Body of pancreas (tissue), 4 donors: Measurements from ENCODE around the gene KAT6B. TPM values are rescaled to one million over a fixed set of nuclear protein-coding genes. Genes with fewer than 3 reads are reported as not detected.

ENCODE experiments used
- ATAC-seq: fragments of 150-250 bp; one replicate; pipeline ENCODE4 v1.9.1; 2016
- DNase-seq, 4 donors: peaks; one replicate each; pipeline ENCODE4 v3.0.0-alpha.2; 2019
- H3K27ac ChIP-seq, 4 donors: fragments of 200-600 bp; sonication (generic); 1 replicate in 3 of 4; 2 replicates in 1 of 4; pipeline versions ENCODE4 v1.5.1 to v1.6.1; 2016 to 2019; ENCODE audit warnings: mild to moderate bottlenecking in 1 of 4, mixed read lengths in 1 of 4, moderate library complexity in 1 of 4
- H3K27me3 ChIP-seq, 2 donors: fragments of 200-600 bp; sonication (generic); one replicate each; pipeline ENCODE4 v1.6.0; 2016; ENCODE audit warnings: mild to moderate bottlenecking in 1 of 2
- H3K36me3 ChIP-seq, 2 donors: fragments of 200-600 bp; sonication (generic); replicated peaks in 1 of 2; 2 replicates each; pipeline ENCODE4 v1.5.1; 2016; ENCODE audit warnings: low read depth in 2 of 2; ENCODE audit not compliant: insufficient read depth in 1 of 2
- H3K4me1 ChIP-seq: fragments of 200-600 bp; sonication (generic); one replicate; pipeline ENCODE4 v1.6.0; 2016
- H3K4me3 ChIP-seq, 2 donors: fragments of 200-600 bp; sonication (generic); 1 replicate in 1 of 2; 2 replicates in 1 of 2; pipeline ENCODE4 v1.5.1; 2016 to 2019
- H3K9me3 ChIP-seq, 3 donors: fragments of 200-600 bp; sonication (generic); 1 replicate in 2 of 3; 2 replicates in 1 of 3; pipeline ENCODE4 v1.5.1; 2016
- CTCF ChIP-seq, 7 experiments: fragments of 450-650 bp in 4 of 7; fragments of 200-600 bp in 3 of 7; sonication (generic) in 3 of 7; IDR thresholded peaks; one replicate each; pipeline ENCODE4 v1.5.1; 2016 to 2019; ENCODE audit warnings: antibody characterized with exemption in 7 of 7
- POLR2A ChIP-seq, 3 donors: fragments of 450-650 bp; IDR thresholded peaks; one replicate each; pipeline ENCODE4 v1.6.1; 2016; ENCODE audit warnings: antibody characterized with exemption in 3 of 3, mild to moderate bottlenecking in 2 of 3
- WGBS, 2 donors: methylation state at CpG; one replicate each; pipeline ENCODE4 v1.1.5; 2017; 5-methylcytosine and 5-hydroxymethylcytosine counted together
- intact Hi-C: fragments of 100-400 bp; cut with DNase I; formaldehyde crosslinking; loops from one replicate; pipeline ENCODE4 v1.15.1; 2023
- total RNA-seq, 2 donors: library from RNA; depleted of rRNA; stranded (reverse); fragments of >200 nt; gene quantifications; one replicate each; pipeline ENCODE4 v1.1.0, GENCODE V29; 2016

The KAT6B gene
- total RNA-seq, 2 donors from 2014 or later = 39.9 to 45.9 TPM

- Histone ChIP-seq H3K27me3 (no peaks in the 10 kb centered on the region), H3K4me3 (no peak overlapping the region), H3K27ac (no peak overlapping the region), H3K4me1 (peaks cover 19% of the 10 kb centered on the region), H3K9me3 (no peaks in the 10 kb centered on the region), H3K36me3 (no peaks in the 10 kb centered on the region)
- WGBS, 2 donors = 93 to 95% methylated on average over 3 of the region's 3 CpGs
- TF ChIP-seq POLR2A (IDR thresholded peaks at IDR 0.05) (no peak), CTCF (IDR thresholded peaks at IDR 0.05) (no peak)
- ATAC-seq (no peak), DNase-seq (no peak)
- intact Hi-C loops = loop anchor here (10.0 kb wide), 1 partner anchor 111 kb away; no protein-coding TSS in a partner anchor
Measured at GRCh38 chr10:74903491-74903890, 77.1 kb downstream of the KAT6B start.

GRCh38 chr10:74906611-74907198 lies 80.3 kb downstream of the KAT6B start:
- H3K9me3 ChIP-seq = no peaks in the 10 kb centered on the region
- no peak for ATAC-seq
- no peak overlapping the region for H3K27ac ChIP-seq
- H3K36me3 ChIP-seq = no peaks in the 10 kb centered on the region
- DNase-seq = no peak
- no peaks in the 10 kb centered on the region for H3K27me3 ChIP-seq
- intact Hi-C loops = loop anchor here (10.0 kb wide), 1 partner anchor 108 kb away; no protein-coding TSS in a partner anchor
- 79 to 87% methylated on average over 6 of the region's 6 CpGs for WGBS, 2 donors
- no peak overlapping the region for H3K4me3 ChIP-seq
- no peak for TF ChIP-seq CTCF (IDR thresholded peaks at IDR 0.05)
- TF ChIP-seq POLR2A (IDR thresholded peaks at IDR 0.05) = no peak
- H3K4me1 ChIP-seq = peaks cover 6% of the 10 kb centered on the region

- H3K27me3 ChIP-seq = no peaks in the 10 kb centered on the region
- no peaks in the 10 kb centered on the region for H3K9me3 ChIP-seq
- WGBS, 2 donors = 75% methylated on average over 1 of the region's 1 CpG
- intact Hi-C loops = loop anchor here (10.0 kb wide), 1 partner anchor 105 kb away; no protein-coding TSS in a partner anchor
- DNase-seq (no peak), ATAC-seq (no peak)
- no peak for TF ChIP-seq CTCF (IDR thresholded peaks at IDR 0.05)
- TF ChIP-seq POLR2A (IDR thresholded peaks at IDR 0.05) = no peak
- peaks cover 7% of the 10 kb centered on the region for H3K4me1 ChIP-seq
- no peak overlapping the region for H3K4me3 ChIP-seq
- H3K36me3 ChIP-seq = no peaks in the 10 kb centered on the region
- no peak overlapping the region for H3K27ac ChIP-seq
Measured at GRCh38 chr10:74909670-74910069, 83.3 kb downstream of the KAT6B start.

GRCh38 chr10:74910241-74910975 lies 84.0 kb downstream of the KAT6B start:
- WGBS, 2 donors = 83 to 85% methylated on average over 4 of the region's 4 CpGs
- no peaks in the 10 kb centered on the region for H3K27me3 ChIP-seq
- no peaks in the 10 kb centered on the region for H3K36me3 ChIP-seq
- no peak for ATAC-seq
- H3K4me3 ChIP-seq = no peak overlapping the region
- no peak overlapping the region for H3K27ac ChIP-seq
- no peak for DNase-seq
- TF ChIP-seq POLR2A (IDR thresholded peaks at IDR 0.05) = no peak
- no peak for TF ChIP-seq CTCF (IDR thresholded peaks at IDR 0.05)
- no peaks in the 10 kb centered on the region for H3K9me3 ChIP-seq
- peaks cover 7% of the 10 kb centered on the region for H3K4me1 ChIP-seq
- intact Hi-C loops = no loop called here
